GM23338 (cell line): ENCODE results near the gene FAM131B. TPM values are rescaled to one million over a fixed set of nuclear protein-coding genes. Genes with fewer than 3 reads are reported as not detected.

Experiments used
- ATAC-seq: fragments of 200-7000 bp; cut with Tn5 transposase; 3 replicates; pipeline ENCODE4 v1.9.1; 2020
- DNase-seq: peaks from one replicate; pipeline ENCODE4 v3.0.0-alpha.2; 2015; ENCODE audit warnings: low spot score
- H2AFZ ChIP-seq: fragments of 200-600 bp; sonication (generic); 2 replicates; pipeline ENCODE4 v1.8.0; 2016; ENCODE audit warnings: antibody characterized with exemption, mild to moderate bottlenecking, moderate library complexity
- H3F3A ChIP-seq: fragments of 200-600 bp; sonication (generic); replicated peaks from 2 replicates; pipeline ENCODE4 v1.8.0; 2017; ENCODE audit warnings: antibody characterized with exemption, mixed run types, low read depth
- H3K27ac ChIP-seq: fragments of 200-600 bp; sonication (generic); 2 replicates; pipeline ENCODE4 v1.6.1; 2016; ENCODE audit warnings: low read depth
- H3K27me3 ChIP-seq: fragments of 200-600 bp; sonication (generic); 2 replicates; pipeline ENCODE4 v1.8.0; 2016; ENCODE audit warnings: mild to moderate bottlenecking, mixed run types, moderate library complexity; ENCODE audit not compliant: insufficient read depth
- H3K36me3 ChIP-seq: fragments of 200-600 bp; sonication (generic); 2 replicates; pipeline ENCODE4 v1.8.0; 2016; ENCODE audit warnings: mild to moderate bottlenecking; ENCODE audit not compliant: insufficient read depth
- H3K4me1 ChIP-seq: fragments of 200-600 bp; sonication (generic); 2 replicates; pipeline ENCODE4 v1.8.0; 2016; ENCODE audit warnings: mild to moderate bottlenecking, moderate library complexity; ENCODE audit not compliant: insufficient read depth
- H3K4me2 ChIP-seq: fragments of 200-600 bp; sonication (generic); 2 replicates; pipeline ENCODE4 v1.7.1; 2017; ENCODE audit warnings: mixed run types
- H3K4me3 ChIP-seq: fragments of 200-600 bp; sonication (generic); 2 replicates; pipeline ENCODE4 v1.6.1; 2016; ENCODE audit warnings: mixed run types
- H3K79me2 ChIP-seq: fragments of 200-600 bp; sonication (generic); replicated peaks from 2 replicates; pipeline ENCODE4 v1.8.0; 2017; ENCODE audit warnings: mild to moderate bottlenecking; ENCODE audit not compliant: insufficient read depth
- H3K9me2 ChIP-seq: fragments of 200-600 bp; sonication (generic); 2 replicates; pipeline ENCODE4 v1.8.0; 2017; ENCODE audit not compliant: insufficient read depth
- H4K20me1 ChIP-seq: fragments of 200-600 bp; sonication (generic); replicated peaks from 2 replicates; pipeline ENCODE4 v1.8.0; 2017; ENCODE audit warnings: mild to moderate bottlenecking; ENCODE audit not compliant: insufficient read depth
- H3K27ac Mint-ChIP-seq: 2 replicates; pipeline ENCODE4 v1.8.0; 2020; ENCODE audit warnings: inconsistent platforms, mild to moderate bottlenecking, moderate library complexity, mixed read lengths
- H3K27me3 Mint-ChIP-seq: 3 replicates; pipeline ENCODE4 v1.8.0; 2022; ENCODE audit warnings: low read depth, mild to moderate bottlenecking, moderate library complexity, mixed read lengths, inconsistent platforms; ENCODE audit not compliant: insufficient read depth, poor library complexity
- H3K36me3 Mint-ChIP-seq: 3 replicates; pipeline ENCODE4 v1.8.0; 2021; ENCODE audit warnings: low read depth, mild to moderate bottlenecking, inconsistent platforms, moderate library complexity, mixed read lengths
- H3K4me1 Mint-ChIP-seq: 3 replicates; pipeline ENCODE4 v1.8.0; 2020; ENCODE audit warnings: mild to moderate bottlenecking, inconsistent platforms, mixed read lengths
- H3K4me3 Mint-ChIP-seq: 3 replicates; pipeline ENCODE4 v1.8.0; 2021; ENCODE audit warnings: moderate library complexity, mild to moderate bottlenecking, inconsistent platforms, mixed read lengths
- H3K9me3 Mint-ChIP-seq: 3 replicates; pipeline ENCODE4 v1.8.0; 2020; ENCODE audit warnings: moderate library complexity, mild to moderate bottlenecking, inconsistent platforms, mixed read lengths
- CREB1 ChIP-seq: fragments of 250-450 bp; sonication (Bioruptor Pico); IDR thresholded peaks from 2 replicates; pipeline ENCODE4 v1.5.0; 2020; ENCODE audit warnings: low read depth, mild to moderate bottlenecking, moderate library complexity
- ETS1 ChIP-seq: IDR thresholded peaks from 2 replicates; pipeline ENCODE4 v1.6.1; 2016; ENCODE audit warnings: antibody characterized with exemption
- EZH2 ChIP-seq: fragments of 200-600 bp; sonication (generic); IDR thresholded peaks from one replicate; pipeline ENCODE4 v1.8.0; 2017; ENCODE audit warnings: antibody characterized with exemption, mild to moderate bottlenecking, low read depth; ENCODE audit not compliant: unreplicated experiment
- EZH2phosphoT487 ChIP-seq: fragments of 200-600 bp; sonication (generic); IDR thresholded peaks from one replicate; pipeline ENCODE4 v1.8.1; 2018; ENCODE audit warnings: antibody characterized with exemption; ENCODE audit not compliant: unreplicated experiment
- JUNB ChIP-seq: IDR thresholded peaks from one replicate; pipeline ENCODE4 v1.6.1; 2016; ENCODE audit warnings: antibody characterized with exemption; ENCODE audit not compliant: unreplicated experiment
- POLR2AphosphoS5 ChIP-seq: IDR thresholded peaks from 2 replicates; pipeline ENCODE4 v1.6.1; 2016; ENCODE audit warnings: antibody characterized with exemption, low read depth
- STAT1 ChIP-seq: IDR thresholded peaks from one replicate; pipeline ENCODE4 v1.6.1; 2016; ENCODE audit warnings: antibody characterized with exemption; ENCODE audit not compliant: unreplicated experiment
- ZNF114 ChIP-seq: fragments of 250-450 bp; sonication (Bioruptor Pico); IDR thresholded peaks from 2 replicates; pipeline ENCODE4 v1.5.0; 2020; ENCODE audit warnings: mild to moderate bottlenecking, moderate library complexity
- ZNF331 ChIP-seq: fragments of 250-450 bp; sonication (Bioruptor Pico); IDR thresholded peaks from 2 replicates; pipeline ENCODE4 v1.5.0; 2020; ENCODE audit warnings: low read depth, mild to moderate bottlenecking, moderate library complexity
- ZNF462 ChIP-seq: fragments of 250-450 bp; sonication (Bioruptor Pico); IDR thresholded peaks from 2 replicates; pipeline ENCODE4 v1.5.0; 2020; ENCODE audit warnings: mild to moderate bottlenecking, moderate library complexity
- polyA plus RNA-seq: library from polyadenylated mRNA; unstranded; fragments of >200 nt; fragmentation: Nextera tagmentation; extraction: Ambion mirVana; gene quantifications from 2 replicates; pipeline ENCODE4 v1.2.1, GENCODE V29; 2016
- total RNA-seq: library from RNA; depleted of rRNA; stranded (reverse); fragments of >200 nt; shearing (Covaris generic); gene quantifications from 2 replicates; pipeline ENCODE4 v1.2.3, GENCODE V29; 2014

Gene FAM131B
- total and polyA plus RNA-seq, 2 experiments from 2014 or later: 4.7 to 30.2 TPM

- TF ChIP-seq ZNF462 (CRISPR knock-in tag) (no peak), EZH2phosphoT487 (no peak), EZH2 (no peak), CREB1 (no peak), ZNF114 (no peak), ETS1 (no peak), POLR2AphosphoS5 (no peak), ZNF331 (no peak), STAT1 (no peak)
These were observed 40.8 kb downstream of the FAM131B start (continued) for GRCh38 chr7:143321734-143322133.

- H3K9me3 Mint-ChIP-seq: no peaks in the 10 kb centered on the region; the same call in 2 of the 3 replicates
- H3K4me1 Mint-ChIP-seq: peaks cover 30% of the 10 kb centered on the region
- Histone ChIP-seq H3K27me3 (no peaks in the 10 kb centered on the region), H4K20me1 (no peaks in the 10 kb centered on the region), H3K36me3 (no peaks in the 10 kb centered on the region), H3K27ac (no peak overlapping the region), H3F3A (no peaks in the 10 kb centered on the region), H3K4me3 (no peak overlapping the region), H2AFZ (no peak overlapping the region), H3K4me2 (no peak overlapping the region), H3K79me2 (no peaks in the 10 kb centered on the region), H3K9me2 (no peaks in the 10 kb centered on the region), H3K4me1 (peaks cover 24% of the 10 kb centered on the region)
- H3K27me3 Mint-ChIP-seq: peaks cover 12% of the 10 kb centered on the region
- no peak overlapping the region for H3K27ac Mint-ChIP-seq
- H3K36me3 Mint-ChIP-seq: no peaks in the 10 kb centered on the region; the same call in 2 of the 3 replicates
- H3K4me3 Mint-ChIP-seq: no peak overlapping the region
- DNase-seq (no peak), ATAC-seq (peak; percentile 16; the same call in 2 of the 3 replicates)
- TF ChIP-seq JUNB: no peak
- no peak for TF ChIP-seq ZNF462 (CRISPR knock-in tag)
- no peak for TF ChIP-seq CREB1
- TF ChIP-seq ZNF114: no peak
- no peak for TF ChIP-seq EZH2
These were observed 41.3 kb downstream of the FAM131B start for GRCh38 chr7:143321242-143321641.
